ENCODE data around the gene NUDT14.

DNA sequence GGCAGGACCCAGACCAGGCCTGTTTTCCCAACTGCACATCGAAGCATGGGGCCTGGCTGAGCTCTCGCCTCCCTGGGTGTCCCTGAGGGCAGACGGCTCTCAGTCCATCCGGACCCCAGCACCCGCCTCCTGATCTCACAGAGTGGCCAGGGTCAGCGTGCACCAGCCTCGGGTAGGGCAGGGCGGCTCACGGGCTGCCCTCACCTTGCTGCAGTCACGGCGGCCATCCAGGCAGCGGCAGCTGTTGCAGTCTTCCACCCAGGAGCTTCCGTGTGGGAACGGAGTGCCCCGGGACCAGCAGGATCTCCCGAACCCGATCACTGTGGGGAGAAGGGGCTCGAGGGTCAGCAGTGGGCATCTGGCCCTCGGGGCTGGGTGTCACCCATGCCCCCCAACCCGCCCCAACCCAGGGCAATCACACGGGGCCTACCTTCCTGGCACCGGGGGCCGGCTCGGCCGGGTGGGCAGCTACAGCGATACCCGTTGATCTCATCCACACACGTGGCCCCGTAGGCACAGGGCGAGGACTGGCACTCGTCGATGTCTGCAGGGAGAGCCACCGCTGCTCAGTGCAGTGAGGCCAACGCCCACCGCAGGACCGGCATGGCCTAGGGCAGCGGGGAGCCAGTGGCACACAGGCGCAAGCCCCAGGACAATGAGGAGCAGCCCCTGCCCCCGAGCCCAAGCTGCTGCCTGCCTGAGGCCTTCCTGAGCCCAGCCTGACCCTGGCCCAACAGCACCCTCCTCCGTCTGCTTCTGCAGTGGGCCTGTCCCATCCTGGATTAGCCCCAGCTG is 34.7 kb downstream of the NUDT14 start:
- TF ChIP-seq CTCF (IDR thresholded peaks at IDR 0.05) (no peak), EZH2phosphoT487 (IDR thresholded peaks at IDR 0.05) (no peak), EZH2 (IDR thresholded peaks at IDR 0.05) (no peak)
